Activated T-helper 1 cell treated with anti-CD3 and anti-CD28 coated beads, Interleukin-12 subunit alpha, Interleukin-12 subunit beta, Interleukin-2, Interleukin-4 antibody, amounts not matched to agents 30 ng/mL and 10 ng/mL and 1 ng/mL, durations not matched to agents 14 hours and 24 hours and 36 hours (primary cell): Measurements from ENCODE around the gene TMEM52. TPM values are rescaled to one million over a fixed set of nuclear protein-coding genes. Genes with fewer than 3 reads are reported as not detected.

Source experiments
- DNase-seq: peaks from one replicate; pipeline ENCODE4 v3.0.0; 2021; ENCODE audit warnings: low spot score
- H3K27ac Mint-ChIP-seq: one replicate; pipeline ENCODE4 v1.8.0; 2021; ENCODE audit warnings: mild to moderate bottlenecking, mixed read lengths
- H3K27me3 Mint-ChIP-seq: one replicate; pipeline ENCODE4 v1.8.0; 2022; ENCODE audit warnings: mild to moderate bottlenecking, moderate library complexity, mixed read lengths; ENCODE audit not compliant: insufficient read depth
- H3K36me3 Mint-ChIP-seq: one replicate; pipeline ENCODE4 v1.8.0; 2021; ENCODE audit warnings: low read depth, mixed read lengths
- H3K4me1 Mint-ChIP-seq: one replicate; pipeline ENCODE4 v1.8.0; 2021; ENCODE audit warnings: low read depth, mixed read lengths
- H3K4me3 Mint-ChIP-seq: one replicate; pipeline ENCODE4 v1.8.0; 2021; ENCODE audit warnings: mild to moderate bottlenecking, moderate library complexity, mixed read lengths
- H3K9me3 Mint-ChIP-seq: one replicate; pipeline ENCODE4 v1.8.0; 2021; ENCODE audit warnings: mixed read lengths
- intact Hi-C: fragments of 100-400 bp; cut with micrococcal nuclease; formaldehyde crosslinking; loops from one replicate; pipeline ENCODE4 v1.15.1; 2024
- total RNA-seq: library from RNA; stranded (reverse); gene quantifications from 2 replicates; pipeline ENCODE4 v1.2.3, GENCODE V29; 2022

Gene TMEM52
- total RNA-seq, 1 donor from 2014 or later: 0.99 TPM

GRCh38 chr1:1928231-1929101 is 9.4 kb upstream of the TMEM52 start:
- H3K27me3 Mint-ChIP-seq: no peaks in the 10 kb centered on the region
- H3K9me3 Mint-ChIP-seq: peaks cover 2% of the 10 kb centered on the region
- no peak overlapping the region for H3K4me3 Mint-ChIP-seq
- intact Hi-C loops: no loop called here
- no peak for DNase-seq
- H3K27ac Mint-ChIP-seq: no peak overlapping the region
- H3K4me1 Mint-ChIP-seq: no peaks in the 10 kb centered on the region
- no peaks in the 10 kb centered on the region for H3K36me3 Mint-ChIP-seq

- intact Hi-C loops: no loop called here
- Mint-ChIP-seq H3K27ac (no peak overlapping the region), H3K36me3 (no peaks in the 10 kb centered on the region), H3K27me3 (no peaks in the 10 kb centered on the region), H3K4me3 (no peak overlapping the region), H3K9me3 (no peaks in the 10 kb centered on the region), H3K4me1 (no peaks in the 10 kb centered on the region)
- no peak for DNase-seq
Measured at GRCh38 chr1:1927751-1928150, 8.7 kb upstream of the TMEM52 start.

- H3K4me3 Mint-ChIP-seq: no peak overlapping the region
Measured at GRCh38 chr1:1926886-1927660, 8.0 kb upstream of the TMEM52 start.

GRCh38 chr1:1926346-1926811 is 7.3 kb upstream of the TMEM52 start:
- no peak for DNase-seq
- no peaks in the 10 kb centered on the region for H3K36me3 Mint-ChIP-seq
- no peaks in the 10 kb centered on the region for H3K9me3 Mint-ChIP-seq
- H3K27ac Mint-ChIP-seq: no peak overlapping the region
- H3K4me3 Mint-ChIP-seq: no peak overlapping the region
- intact Hi-C loops: no loop called here
- H3K27me3 Mint-ChIP-seq: no peaks in the 10 kb centered on the region
- no peaks in the 10 kb centered on the region for H3K4me1 Mint-ChIP-seq

More at GRCh38 chr1:1926886-1927660, 8.0 kb upstream of the TMEM52 start:
- no peaks in the 10 kb centered on the region for H3K36me3 Mint-ChIP-seq
- no peak overlapping the region for H3K27ac Mint-ChIP-seq
- no peaks in the 10 kb centered on the region for H3K9me3 Mint-ChIP-seq
- H3K4me1 Mint-ChIP-seq: no peaks in the 10 kb centered on the region
- H3K27me3 Mint-ChIP-seq: no peaks in the 10 kb centered on the region
- intact Hi-C loops: no loop called here
- DNase-seq: no peak

- intact Hi-C loops: no loop called here
- no peak overlapping the region for H3K27ac Mint-ChIP-seq
- no peaks in the 10 kb centered on the region for H3K9me3 Mint-ChIP-seq
- no peak for DNase-seq
- no peak overlapping the region for H3K4me3 Mint-ChIP-seq
- no peaks in the 10 kb centered on the region for H3K27me3 Mint-ChIP-seq
- H3K36me3 Mint-ChIP-seq: no peaks in the 10 kb centered on the region
- H3K4me1 Mint-ChIP-seq: no peaks in the 10 kb centered on the region
Measured at GRCh38 chr1:1925437-1926345, 6.6 kb upstream of the TMEM52 start.

- no peak overlapping the region for H3K27ac Mint-ChIP-seq
- H3K9me3 Mint-ChIP-seq: no peaks in the 10 kb centered on the region
- no peaks in the 10 kb centered on the region for H3K4me1 Mint-ChIP-seq
- intact Hi-C loops: no loop called here
- H3K27me3 Mint-ChIP-seq: no peaks in the 10 kb centered on the region
- no peak for DNase-seq
- H3K36me3 Mint-ChIP-seq: no peaks in the 10 kb centered on the region
- no peak overlapping the region for H3K4me3 Mint-ChIP-seq
Measured at GRCh38 chr1:1924849-1925248, 5.8 kb upstream of the TMEM52 start.

GRCh38 chr1:1924386-1924785 is 5.3 kb upstream of the TMEM52 start:
- H3K4me3 Mint-ChIP-seq: no peak overlapping the region
- H3K9me3 Mint-ChIP-seq: no peaks in the 10 kb centered on the region
- H3K4me1 Mint-ChIP-seq: no peaks in the 10 kb centered on the region
- intact Hi-C loops: no loop called here
- DNase-seq: no peak
- no peaks in the 10 kb centered on the region for H3K36me3 Mint-ChIP-seq
- no peak overlapping the region for H3K27ac Mint-ChIP-seq
- no peaks in the 10 kb centered on the region for H3K27me3 Mint-ChIP-seq

GRCh38 chr1:1922956-1923833 is 4.1 kb upstream of the TMEM52 start:
- intact Hi-C loops: no loop called here
- no peaks in the 10 kb centered on the region for H3K4me1 Mint-ChIP-seq
- H3K27me3 Mint-ChIP-seq: no peaks in the 10 kb centered on the region
- no peak overlapping the region for H3K27ac Mint-ChIP-seq
- no peak overlapping the region for H3K4me3 Mint-ChIP-seq
- H3K9me3 Mint-ChIP-seq: no peaks in the 10 kb centered on the region
- no peaks in the 10 kb centered on the region for H3K36me3 Mint-ChIP-seq
- DNase-seq: no peak

GRCh38 chr1:1922702-1922955 is 3.5 kb upstream of the TMEM52 start:
- intact Hi-C loops: no loop called here
- no peak overlapping the region for H3K4me3 Mint-ChIP-seq
- no peak overlapping the region for H3K27ac Mint-ChIP-seq
- H3K4me1 Mint-ChIP-seq: no peaks in the 10 kb centered on the region
- no peak for DNase-seq
- no peaks in the 10 kb centered on the region for H3K9me3 Mint-ChIP-seq
- no peaks in the 10 kb centered on the region for H3K36me3 Mint-ChIP-seq
- no peaks in the 10 kb centered on the region for H3K27me3 Mint-ChIP-seq

GRCh38 chr1:1921901-1922701 is 3.0 kb upstream of the TMEM52 start:
- H3K27me3 Mint-ChIP-seq: no peaks in the 10 kb centered on the region
- intact Hi-C loops: no loop called here
- H3K27ac Mint-ChIP-seq: no peak overlapping the region
- H3K36me3 Mint-ChIP-seq: no peaks in the 10 kb centered on the region
- no peak overlapping the region for H3K4me3 Mint-ChIP-seq
- DNase-seq: no peak
- no peaks in the 10 kb centered on the region for H3K4me1 Mint-ChIP-seq
- no peaks in the 10 kb centered on the region for H3K9me3 Mint-ChIP-seq

- H3K4me3 Mint-ChIP-seq: no peak overlapping the region
- no peaks in the 10 kb centered on the region for H3K4me1 Mint-ChIP-seq
- H3K36me3 Mint-ChIP-seq: no peaks in the 10 kb centered on the region
- H3K27ac Mint-ChIP-seq: no peak overlapping the region
- no peak for DNase-seq
- no peaks in the 10 kb centered on the region for H3K27me3 Mint-ChIP-seq
- H3K9me3 Mint-ChIP-seq: no peaks in the 10 kb centered on the region
- intact Hi-C loops: no loop called here
Measured at GRCh38 chr1:1921459-1921862, 2.4 kb upstream of the TMEM52 start.
